Tibial nerve (tissue), 4 donors: ENCODE results near the gene RCAN1. TPM values are rescaled to one million over a fixed set of nuclear protein-coding genes. Genes with fewer than 3 reads are reported as not detected.
A peak's percentile ranks its signal among the peaks of the same experiment; 100 is the strongest.

Experiments used
- DNase-seq, 2 donors: peaks; one replicate each; pipeline ENCODE4 v3.0.0-alpha.2; 2019; ENCODE audit warnings: low spot score in 2 of 2
- H3K27ac ChIP-seq, 4 donors: fragments of 200-600 bp; sonication (generic) in 3 of 4; one replicate each; pipeline ENCODE4 v1.5.1; 2017 to 2019; ENCODE audit warnings: mild to moderate bottlenecking in 1 of 4
- H3K27me3 ChIP-seq, 2 donors: fragments of 200-600 bp; sonication (generic) in 1 of 2; one replicate each; pipeline versions ENCODE4 v1.5.1 to v1.6.0; 2017 to 2019
- H3K36me3 ChIP-seq, 3 donors: fragments of 200-600 bp; sonication (generic); one replicate each; pipeline ENCODE4 v1.5.1; 2018 to 2019
- H3K4me1 ChIP-seq, 4 donors: fragments of 200-600 bp; sonication (generic) in 3 of 4; one replicate each; pipeline ENCODE4 v1.5.1; 2017 to 2019
- H3K4me3 ChIP-seq, 4 donors: fragments of 200-600 bp; sonication (generic) in 3 of 4; one replicate each; pipeline ENCODE4 v1.5.1; 2017 to 2019; ENCODE audit warnings: mild to moderate bottlenecking in 1 of 4, moderate library complexity in 1 of 4
- H3K9me3 ChIP-seq, 4 donors: fragments of 200-600 bp; sonication (generic) in 3 of 4; one replicate each; pipeline ENCODE4 v1.5.1; 2017 to 2019
- CTCF ChIP-seq, 5 experiments: fragments of 200-600 bp in 3 of 5; fragments of 450-650 bp in 2 of 5; sonication (generic) in 3 of 5; IDR thresholded peaks; one replicate each; pipeline ENCODE4 v1.5.1; 2016 to 2019; ENCODE audit warnings: antibody characterized with exemption in 5 of 5, mild to moderate bottlenecking in 3 of 5, moderate library complexity in 2 of 5
- EP300 ChIP-seq, 2 donors: sonication (generic); formaldehyde crosslinking; IDR thresholded peaks; one replicate each; pipeline ENCODE4 v1.6.1; 2017; ENCODE audit warnings: antibody characterized with exemption in 2 of 2, mild to moderate bottlenecking in 1 of 2
- POLR2A ChIP-seq, 2 donors: fragments of 450-650 bp; IDR thresholded peaks; one replicate each; pipeline ENCODE4 v1.6.1; 2017; ENCODE audit warnings: antibody characterized with exemption in 2 of 2, mild to moderate bottlenecking in 2 of 2, moderate library complexity in 2 of 2
- WGBS, 2 donors: methylation state at CpG; one replicate each; pipeline ENCODE4 v1.1.5; 2018; 5-methylcytosine and 5-hydroxymethylcytosine counted together
- total RNA-seq, 4 donors: library from RNA; depleted of rRNA; stranded (reverse); fragments of >200 nt; gene quantifications; one replicate each; pipeline ENCODE4 v1.1.0, GENCODE V29; 2016

Gene RCAN1
- 10 to 100 TPM; 51.8 to 71.2 (median 66.7) TPM for total RNA-seq

- peak; percentile 79 to 88 for DNase-seq
- Histone ChIP-seq H3K9me3 (no peaks in the 10 kb centered on the region), H3K36me3 (no peaks in the 10 kb centered on the region), H3K27ac (peak within 1 kb of the TSS; percentile 67 to 89 (median 85)), H3K4me3 (peak within 1 kb of the TSS; percentile 64 to 87 (median 78)), H3K27me3 (no peaks in the 10 kb centered on the region), H3K4me1 (peaks cover 0 to 29% (median 16%) of the 10 kb centered on the region in 4 donors)
- WGBS, 2 donors: 0% methylated on average over 26 to 101 of the region's 121 CpGs
- TF ChIP-seq EP300 (IDR thresholded peaks at IDR 0.05) (peak in 1 of 2 donors; percentile 73), POLR2A (IDR thresholded peaks at IDR 0.05) (peak in 1 of 2 donors; percentile 25), CTCF (IDR thresholded peaks at IDR 0.05) (peak in 1 of 5 experiments; percentile 63)
Observed at GRCh38 chr21:34614628-34615486, at the start of gene RCAN1. RCAN1 (minus strand) TSS chr21:34615113; CDS start chr21:34615011, 102 bp downstream.

- DNase-seq: no peak
- no peak overlapping the region for H3K4me3 ChIP-seq
- peaks cover 0 to 32% (median 6%) of the 10 kb centered on the region in 4 donors for H3K9me3 ChIP-seq
- no peaks in the 10 kb centered on the region for H3K36me3 ChIP-seq
- TF ChIP-seq EP300 (IDR thresholded peaks at IDR 0.05): no peak
- no peak for TF ChIP-seq POLR2A (IDR thresholded peaks at IDR 0.05)
- TF ChIP-seq CTCF (IDR thresholded peaks at IDR 0.05): no peak
- no peaks in the 10 kb centered on the region for H3K27me3 ChIP-seq
- no peak overlapping the region for H3K27ac ChIP-seq
- no peaks in the 10 kb centered on the region for H3K4me1 ChIP-seq
Observed at GRCh38 chr21:34661848-34662247, 46.9 kb upstream of the RCAN1 start.

GRCh38 chr21:34653522-34653921 is 38.6 kb upstream of the RCAN1 start:
- H3K4me1 ChIP-seq: no peaks in the 10 kb centered on the region
- peaks cover 0 to 10% of the 10 kb centered on the region in 2 donors for H3K27me3 ChIP-seq
- H3K36me3 ChIP-seq: no peaks in the 10 kb centered on the region
- TF ChIP-seq CTCF (IDR thresholded peaks at IDR 0.05) (no peak), EP300 (IDR thresholded peaks at IDR 0.05) (no peak), POLR2A (IDR thresholded peaks at IDR 0.05) (no peak)
- H3K4me3 ChIP-seq: no peak overlapping the region
- DNase-seq: no peak
- 92% methylated on average over 6 of the region's 6 CpGs for WGBS, 2 donors
- peaks cover 0 to 21% (median 4%) of the 10 kb centered on the region in 4 donors for H3K9me3 ChIP-seq
- no peak overlapping the region for H3K27ac ChIP-seq

GRCh38 chr21:34651642-34652041 is 36.7 kb upstream of the RCAN1 start:
- WGBS, 2 donors: 69 to 79% methylated on average over 1 of the region's 1 CpG
- Histone ChIP-seq H3K4me1 (no peaks in the 10 kb centered on the region), H3K27ac (no peak overlapping the region), H3K4me3 (no peak overlapping the region), H3K36me3 (no peaks in the 10 kb centered on the region), H3K9me3 (peaks cover 0 to 21% (median 4%) of the 10 kb centered on the region in 4 donors), H3K27me3 (peaks cover 0 to 18% of the 10 kb centered on the region in 2 donors)
- no peak for DNase-seq
- TF ChIP-seq POLR2A (IDR thresholded peaks at IDR 0.05) (no peak), CTCF (IDR thresholded peaks at IDR 0.05) (no peak), EP300 (IDR thresholded peaks at IDR 0.05) (no peak)

- H3K9me3 ChIP-seq: peaks cover 0 to 21% (median 4%) of the 10 kb centered on the region in 4 donors
- no peak overlapping the region for H3K27ac ChIP-seq
- H3K4me1 ChIP-seq: no peaks in the 10 kb centered on the region
- H3K27me3 ChIP-seq: peaks cover 0 to 18% of the 10 kb centered on the region in 2 donors
- H3K4me3 ChIP-seq: no peak overlapping the region
- TF ChIP-seq CTCF (IDR thresholded peaks at IDR 0.05) (no peak), POLR2A (IDR thresholded peaks at IDR 0.05) (no peak), EP300 (IDR thresholded peaks at IDR 0.05) (no peak)
- DNase-seq: no peak
- 16 to 40% methylated on average over 1 of the region's 1 CpG for WGBS, 2 donors
- H3K36me3 ChIP-seq: no peaks in the 10 kb centered on the region
Observed at GRCh38 chr21:34650861-34651431, 36.0 kb upstream of the RCAN1 start.
